Epithelial cell of proximal tubule (primary cell): ENCODE data around the gene PIPOX. TPM values are rescaled to one million over a fixed set of nuclear protein-coding genes. Genes with fewer than 3 reads are reported as not detected.

Experiments used
- DNase-seq: peaks from one replicate; pipeline ENCODE4 v3.0.0-alpha.2; 2011; ENCODE audit warnings: low read depth
- H3K4me3 ChIP-seq: 2 replicates; pipeline ENCODE4 v1.5.1; 2011; ENCODE audit warnings: low read depth, mild to moderate bottlenecking, low read length
- CTCF ChIP-seq: conservative IDR thresholded peaks from 2 replicates; pipeline ENCODE4 v1.5.1; 2012; ENCODE audit warnings: low read depth, mild to moderate bottlenecking, low read length
- total RNA-seq: library from RNA; depleted of rRNA; stranded (reverse); fragments of >200 nt; gene quantifications from 2 replicates; pipeline ENCODE4 v1.2.3, GENCODE V29; 2015

PIPOX gene
- total RNA-seq, 1 donor from 2014 or later, result 0.35 TPM

DNA sequence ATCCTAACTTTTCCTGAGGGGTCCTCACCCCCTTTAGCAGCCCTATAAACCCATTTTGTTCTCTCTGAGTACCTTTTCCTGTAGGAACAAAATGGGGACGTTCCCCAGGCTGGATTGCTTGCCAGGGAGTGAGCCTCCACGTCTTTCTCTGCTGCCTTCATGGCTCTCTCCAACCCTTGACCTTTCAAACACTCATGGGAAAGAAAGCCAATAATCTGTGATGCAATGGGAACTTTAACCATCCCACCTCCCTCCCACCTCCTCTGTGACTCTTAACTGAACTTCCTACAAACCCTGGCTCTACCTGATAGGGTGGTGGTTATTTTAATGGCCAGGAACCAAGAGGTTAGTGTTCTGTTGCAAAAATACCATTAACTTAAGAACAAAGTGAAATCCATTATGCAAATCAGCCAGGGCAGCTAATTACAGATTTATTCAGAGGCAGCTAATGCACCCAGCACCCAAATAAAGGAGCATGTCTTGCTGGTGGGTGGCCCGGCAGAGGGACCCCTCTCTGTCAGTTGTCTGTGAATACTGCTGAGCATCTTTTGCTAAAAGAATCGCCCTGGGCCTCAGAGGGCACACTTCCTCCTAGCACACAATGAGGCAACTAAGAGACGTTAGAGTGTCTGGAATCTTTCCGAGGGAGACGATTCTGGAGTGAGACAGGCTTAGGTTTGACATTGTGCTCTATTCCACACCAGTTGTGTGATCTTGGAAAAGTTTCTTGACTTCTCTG lies 3.0 kb downstream of the PIPOX start:
- DNase-seq, result no peak
- H3K4me3 ChIP-seq, result no peak overlapping the region
- no peak for TF ChIP-seq CTCF

- TF ChIP-seq CTCF, result no peak
- no peak for DNase-seq
Observed at GRCh38 chr17:29046473-29046839, 3.5 kb downstream of the PIPOX start.

DNA sequence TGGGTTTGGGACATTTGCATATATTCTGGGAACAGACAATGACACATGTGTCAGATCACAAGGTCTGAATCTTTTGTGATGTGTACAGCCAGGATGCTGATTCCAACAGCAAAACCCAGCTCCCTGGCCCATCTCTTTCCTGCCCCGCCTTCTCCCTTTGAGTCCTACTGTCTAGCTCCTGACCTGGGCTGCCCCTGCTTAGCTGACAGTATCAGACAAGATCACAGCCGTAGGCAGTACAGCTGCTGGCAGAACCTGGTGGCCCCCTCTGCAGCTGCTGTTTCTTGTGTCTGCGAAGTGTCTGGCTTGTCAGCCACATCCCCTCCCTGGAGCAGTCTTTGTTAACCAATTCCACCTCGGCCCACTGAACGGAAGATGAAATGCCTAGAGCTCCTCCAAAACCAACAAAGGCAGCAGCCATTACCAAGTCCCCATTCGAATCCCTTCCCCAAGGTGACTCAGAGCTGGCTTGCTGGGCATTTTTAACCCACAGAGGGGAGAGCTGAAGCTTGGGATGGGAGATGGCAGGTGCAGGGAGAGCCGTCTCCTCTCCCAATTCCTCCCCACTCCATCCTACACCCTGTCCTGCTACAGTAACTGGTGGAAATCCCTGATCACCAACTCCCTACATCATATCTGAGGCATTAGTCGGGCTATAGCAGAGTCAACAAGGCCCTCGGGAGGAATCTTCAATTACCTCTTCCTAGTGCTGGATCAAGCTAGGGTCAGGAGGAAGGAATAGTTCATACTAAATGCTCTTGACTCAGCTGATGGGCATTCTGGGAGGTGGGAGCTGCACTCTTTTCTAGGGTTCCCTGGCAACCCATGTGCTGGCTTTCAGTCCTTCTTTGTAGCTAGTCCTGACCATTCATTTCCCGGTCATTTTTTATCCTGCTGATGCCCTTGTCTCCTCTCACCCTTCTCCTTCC lies 5.8 kb downstream of the PIPOX start:
- no peak for TF ChIP-seq CTCF
- no peak for DNase-seq
- H3K4me3 ChIP-seq, result no peak overlapping the region

More at GRCh38 chr17:29046473-29046839, 3.5 kb downstream of the PIPOX start:
- no peak overlapping the region for H3K4me3 ChIP-seq

DNA sequence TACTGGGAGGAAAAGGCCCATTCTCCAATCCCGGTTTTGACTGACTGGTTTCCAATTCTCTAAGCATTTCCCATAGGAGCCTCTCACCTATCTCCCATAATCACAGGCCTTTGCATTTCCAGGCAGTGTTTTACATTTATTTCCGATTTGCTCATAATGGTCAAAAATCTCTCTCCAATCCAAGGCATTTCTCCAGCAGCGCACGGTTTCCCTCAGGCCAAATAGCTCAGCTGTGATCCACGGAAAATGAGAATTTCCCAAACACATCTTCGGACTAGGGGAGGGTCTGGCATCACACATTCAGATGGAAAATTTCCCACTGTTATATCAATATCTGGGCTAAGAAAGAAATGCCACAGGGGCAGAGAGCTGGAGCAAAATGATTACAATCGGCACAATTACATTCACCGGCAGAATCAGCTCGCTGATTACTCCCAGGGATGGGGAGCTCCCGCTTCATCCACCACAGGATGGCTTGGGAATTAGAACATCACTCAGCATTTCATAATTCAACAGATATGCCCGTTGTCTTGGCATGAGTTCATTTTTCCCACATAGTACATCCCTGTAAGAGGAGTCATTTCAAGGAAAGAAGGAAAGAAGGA lies 6.7 kb downstream of the PIPOX start:
- TF ChIP-seq CTCF, result no peak
- no peak overlapping the region for H3K4me3 ChIP-seq
- DNase-seq, result no peak

DNA sequence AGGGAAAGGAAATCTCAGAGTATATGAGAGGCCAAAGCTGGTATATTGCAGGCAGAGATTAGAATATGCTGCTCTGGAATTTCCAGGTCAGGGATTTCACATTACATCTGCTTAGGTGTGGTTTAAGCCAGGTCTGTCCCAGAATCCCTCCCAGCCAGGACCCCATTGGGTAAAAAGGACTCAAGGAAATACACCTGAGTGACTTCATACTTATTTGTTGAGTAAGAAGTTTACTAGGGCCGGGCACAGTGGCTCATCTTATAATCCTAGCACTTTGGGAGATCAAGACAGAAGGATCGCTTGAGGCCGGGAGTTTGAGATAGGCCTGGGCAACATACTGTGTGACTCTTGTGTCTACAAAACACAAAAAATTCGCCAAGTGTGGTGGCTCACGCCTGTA lies 7.2 kb downstream of the PIPOX start:
- no peak overlapping the region for H3K4me3 ChIP-seq
- no peak for DNase-seq
- no peak for TF ChIP-seq CTCF

DNA sequence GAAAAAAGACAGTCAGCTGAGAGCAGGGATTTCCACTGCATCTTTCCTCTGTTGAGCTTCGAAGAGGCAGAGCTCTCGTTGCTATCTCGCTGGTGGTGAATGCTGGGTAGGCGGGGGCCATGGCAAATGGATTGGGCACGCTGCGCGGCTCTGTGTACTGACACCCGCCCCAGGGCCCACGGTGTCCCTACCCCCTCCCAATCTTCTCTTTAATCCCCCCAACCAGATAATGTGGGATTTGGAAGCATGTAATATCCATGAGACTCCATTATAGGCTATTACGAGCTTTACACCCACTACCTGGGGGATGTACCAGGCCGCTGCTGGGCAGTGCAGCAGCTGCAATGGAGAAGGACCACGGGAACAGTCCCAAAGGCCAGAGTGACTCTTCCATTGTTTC lies 8.3 kb downstream of the PIPOX start:
- TF ChIP-seq CTCF, result no peak
- no peak overlapping the region for H3K4me3 ChIP-seq
- DNase-seq, result no peak
